Heart left ventricle (tissue), 13 donors: ENCODE data around the gene FLT3LG.

ENCODE experiments used
- CTCF ChIP-seq, 12 donors: fragments of 200-600 bp; sonication (generic) in 4 of 12; IDR thresholded peaks; one replicate each; pipeline versions ENCODE4 v1.5.0 to v1.8.0; 2018 to 2022; ENCODE audit warnings: antibody characterized with exemption in 12 of 12, mild to moderate bottlenecking in 5 of 12
- POLR2A ChIP-seq, 2 donors: fragments of 450-650 bp; IDR thresholded peaks; one replicate each; pipeline ENCODE4 v1.6.1; 2017; ENCODE audit warnings: antibody characterized with exemption in 2 of 2, mild to moderate bottlenecking in 2 of 2, moderate library complexity in 2 of 2
- donor health status: ischemic (EF 13 %, LVEDD 7.1; RV severe dilation, severe dysfunction).
- donor health status: DM: no; HTN: yes; CAD: no.
- donor health status: DM: no; HTN: no; CAD: no.
- donor health status: ischemic (EF 25% LVEDD 6.9; RV normal size, moderate dysfunction).
- donor health status: ischemic (EF 25% LVEDD 5.7; RV mildly dilated, moderate dysfunction).
- donor health status: ischemic (EF 35%, LVEDD 5.7; RV mildly dilated, moderate dysfunction).
- donor health status: nonischemic (EF 11% LVEDD 7.7; RV severe dilation, severe dysfunction).
- donor health status: DM: yes; HTN: yes; CAD: no.
- donor health status: PGD.
- donor health status: ischemic (EF 29% LVEDD 5.4; RV normal size, mild dysfunction).
- donor health status: nonischemic (EF 23%, LVEDD 6.1; RV moderate dilation, normal function).

GRCh38 chr19:49441210-49441959, 32.6 kb upstream of the FLT3LG start, which contains the start of gene SLC17A7:
- TF ChIP-seq CTCF (IDR thresholded peaks at IDR 0.05) = no peak
- TF ChIP-seq POLR2A (IDR thresholded peaks at IDR 0.05) = no peak
